ENCODE measurements around the gene NT5M.

NT5M gene

DNA sequence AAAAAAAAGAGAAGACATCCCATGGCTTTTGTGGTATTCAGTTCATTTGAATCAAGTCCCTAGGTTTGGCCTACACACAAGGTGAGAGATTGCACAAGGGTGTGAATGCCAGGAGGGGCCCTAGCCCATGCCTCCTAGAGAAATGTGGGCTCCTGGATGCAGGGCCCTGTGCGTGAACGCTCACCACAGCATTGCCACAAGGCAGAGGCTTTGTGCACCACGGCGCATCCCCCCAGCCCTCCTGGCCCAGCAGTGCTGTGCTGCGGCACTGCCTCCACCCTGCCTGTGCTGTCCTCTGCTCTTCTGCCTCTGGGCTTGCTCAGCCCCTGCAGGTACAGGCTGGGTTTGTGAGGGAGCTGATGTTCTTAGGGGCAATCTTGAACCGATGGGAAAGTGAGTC is 92.7 kb downstream of the NT5M start:
- DNase-seq = no peak

Measured in bone marrow (tissue), 2 donors.